ENCODE data around the gene MED9. TPM values are rescaled to one million over a fixed set of nuclear protein-coding genes. Genes with fewer than 3 reads are reported as not detected.

Gene MED9
- total and polyA plus RNA-seq, 2 of the 8 experiments (the other 6 are each of a cell fraction or from before 2014, with no cell fraction given) = 15.8 to 19.7 TPM

DNA sequence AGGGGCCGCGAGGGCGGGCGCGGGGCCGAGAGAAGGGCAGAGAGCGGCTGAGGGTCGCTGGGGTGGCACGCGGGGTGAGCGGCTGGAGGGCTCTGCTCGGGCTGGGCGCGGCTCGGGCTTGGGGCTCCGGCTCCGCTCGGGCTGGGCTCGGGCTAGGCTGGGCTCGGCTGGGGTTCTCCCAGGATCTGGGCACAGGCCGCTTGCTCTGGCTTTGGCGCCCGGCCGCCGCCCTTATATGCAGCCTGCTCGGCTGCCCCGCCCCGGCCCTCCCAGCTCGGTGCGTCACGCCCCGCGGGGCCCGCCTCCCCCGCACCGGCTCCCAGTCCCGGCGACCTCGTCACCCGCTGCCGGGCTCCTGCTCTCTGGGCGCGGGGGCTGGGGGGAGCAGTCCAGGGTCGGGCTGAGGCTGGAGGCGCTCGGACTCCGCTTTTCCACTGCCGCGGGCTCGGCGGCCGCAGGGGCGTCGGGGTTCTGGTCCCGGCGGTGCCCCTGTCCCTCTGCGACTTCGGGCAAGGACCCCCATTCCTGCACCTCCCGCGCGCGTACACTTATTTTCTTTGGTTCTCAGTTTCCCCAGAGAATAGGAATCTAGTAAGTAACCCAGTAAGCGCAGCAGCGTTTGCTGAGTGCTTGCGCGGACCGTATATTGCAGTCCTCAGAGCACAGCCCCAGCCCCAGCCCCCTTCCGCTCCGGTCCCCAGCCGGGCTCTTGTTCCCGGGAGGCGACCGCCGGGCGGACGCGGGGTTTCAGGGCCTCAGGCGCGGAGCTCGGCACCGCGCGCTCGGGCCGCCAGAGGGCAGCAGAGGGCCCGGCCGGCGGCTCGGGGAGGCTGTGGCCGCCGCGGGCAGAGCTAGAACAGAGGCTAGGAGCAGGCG is 19.6 kb downstream of the MED9 start, which contains the start of gene RASD1 (continued):
- TF ChIP-seq, protein P1, sequence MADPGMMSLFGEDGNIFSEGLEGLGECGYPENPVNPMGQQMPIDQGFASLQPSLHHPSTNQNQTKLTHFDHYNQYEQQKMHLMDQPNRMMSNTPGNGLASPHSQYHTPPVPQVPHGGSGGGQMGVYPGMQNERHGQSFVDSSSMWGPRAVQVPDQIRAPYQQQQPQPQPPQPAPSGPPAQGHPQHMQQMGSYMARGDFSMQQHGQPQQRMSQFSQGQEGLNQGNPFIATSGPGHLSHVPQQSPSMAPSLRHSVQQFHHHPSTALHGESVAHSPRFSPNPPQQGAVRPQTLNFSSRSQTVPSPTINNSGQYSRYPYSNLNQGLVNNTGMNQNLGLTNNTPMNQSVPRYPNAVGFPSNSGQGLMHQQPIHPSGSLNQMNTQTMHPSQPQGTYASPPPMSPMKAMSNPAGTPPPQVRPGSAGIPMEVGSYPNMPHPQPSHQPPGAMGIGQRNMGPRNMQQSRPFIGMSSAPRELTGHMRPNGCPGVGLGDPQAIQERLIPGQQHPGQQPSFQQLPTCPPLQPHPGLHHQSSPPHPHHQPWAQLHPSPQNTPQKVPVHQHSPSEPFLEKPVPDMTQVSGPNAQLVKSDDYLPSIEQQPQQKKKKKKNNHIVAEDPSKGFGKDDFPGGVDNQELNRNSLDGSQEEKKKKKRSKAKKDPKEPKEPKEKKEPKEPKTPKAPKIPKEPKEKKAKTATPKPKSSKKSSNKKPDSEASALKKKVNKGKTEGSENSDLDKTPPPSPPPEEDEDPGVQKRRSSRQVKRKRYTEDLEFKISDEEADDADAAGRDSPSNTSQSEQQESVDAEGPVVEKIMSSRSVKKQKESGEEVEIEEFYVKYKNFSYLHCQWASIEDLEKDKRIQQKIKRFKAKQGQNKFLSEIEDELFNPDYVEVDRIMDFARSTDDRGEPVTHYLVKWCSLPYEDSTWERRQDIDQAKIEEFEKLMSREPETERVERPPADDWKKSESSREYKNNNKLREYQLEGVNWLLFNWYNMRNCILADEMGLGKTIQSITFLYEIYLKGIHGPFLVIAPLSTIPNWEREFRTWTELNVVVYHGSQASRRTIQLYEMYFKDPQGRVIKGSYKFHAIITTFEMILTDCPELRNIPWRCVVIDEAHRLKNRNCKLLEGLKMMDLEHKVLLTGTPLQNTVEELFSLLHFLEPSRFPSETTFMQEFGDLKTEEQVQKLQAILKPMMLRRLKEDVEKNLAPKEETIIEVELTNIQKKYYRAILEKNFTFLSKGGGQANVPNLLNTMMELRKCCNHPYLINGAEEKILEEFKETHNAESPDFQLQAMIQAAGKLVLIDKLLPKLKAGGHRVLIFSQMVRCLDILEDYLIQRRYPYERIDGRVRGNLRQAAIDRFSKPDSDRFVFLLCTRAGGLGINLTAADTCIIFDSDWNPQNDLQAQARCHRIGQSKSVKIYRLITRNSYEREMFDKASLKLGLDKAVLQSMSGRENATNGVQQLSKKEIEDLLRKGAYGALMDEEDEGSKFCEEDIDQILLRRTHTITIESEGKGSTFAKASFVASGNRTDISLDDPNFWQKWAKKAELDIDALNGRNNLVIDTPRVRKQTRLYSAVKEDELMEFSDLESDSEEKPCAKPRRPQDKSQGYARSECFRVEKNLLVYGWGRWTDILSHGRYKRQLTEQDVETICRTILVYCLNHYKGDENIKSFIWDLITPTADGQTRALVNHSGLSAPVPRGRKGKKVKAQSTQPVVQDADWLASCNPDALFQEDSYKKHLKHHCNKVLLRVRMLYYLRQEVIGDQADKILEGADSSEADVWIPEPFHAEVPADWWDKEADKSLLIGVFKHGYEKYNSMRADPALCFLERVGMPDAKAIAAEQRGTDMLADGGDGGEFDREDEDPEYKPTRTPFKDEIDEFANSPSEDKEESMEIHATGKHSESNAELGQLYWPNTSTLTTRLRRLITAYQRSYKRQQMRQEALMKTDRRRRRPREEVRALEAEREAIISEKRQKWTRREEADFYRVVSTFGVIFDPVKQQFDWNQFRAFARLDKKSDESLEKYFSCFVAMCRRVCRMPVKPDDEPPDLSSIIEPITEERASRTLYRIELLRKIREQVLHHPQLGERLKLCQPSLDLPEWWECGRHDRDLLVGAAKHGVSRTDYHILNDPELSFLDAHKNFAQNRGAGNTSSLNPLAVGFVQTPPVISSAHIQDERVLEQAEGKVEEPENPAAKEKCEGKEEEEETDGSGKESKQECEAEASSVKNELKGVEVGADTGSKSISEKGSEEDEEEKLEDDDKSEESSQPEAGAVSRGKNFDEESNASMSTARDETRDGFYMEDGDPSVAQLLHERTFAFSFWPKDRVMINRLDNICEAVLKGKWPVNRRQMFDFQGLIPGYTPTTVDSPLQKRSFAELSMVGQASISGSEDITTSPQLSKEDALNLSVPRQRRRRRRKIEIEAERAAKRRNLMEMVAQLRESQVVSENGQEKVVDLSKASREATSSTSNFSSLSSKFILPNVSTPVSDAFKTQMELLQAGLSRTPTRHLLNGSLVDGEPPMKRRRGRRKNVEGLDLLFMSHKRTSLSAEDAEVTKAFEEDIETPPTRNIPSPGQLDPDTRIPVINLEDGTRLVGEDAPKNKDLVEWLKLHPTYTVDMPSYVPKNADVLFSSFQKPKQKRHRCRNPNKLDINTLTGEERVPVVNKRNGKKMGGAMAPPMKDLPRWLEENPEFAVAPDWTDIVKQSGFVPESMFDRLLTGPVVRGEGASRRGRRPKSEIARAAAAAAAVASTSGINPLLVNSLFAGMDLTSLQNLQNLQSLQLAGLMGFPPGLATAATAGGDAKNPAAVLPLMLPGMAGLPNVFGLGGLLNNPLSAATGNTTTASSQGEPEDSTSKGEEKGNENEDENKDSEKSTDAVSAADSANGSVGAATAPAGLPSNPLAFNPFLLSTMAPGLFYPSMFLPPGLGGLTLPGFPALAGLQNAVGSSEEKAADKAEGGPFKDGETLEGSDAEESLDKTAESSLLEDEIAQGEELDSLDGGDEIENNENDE (IDR thresholded peaks at IDR 0.05; ENCODE audit: insufficient replicate concordance, low read length) = no peak
- TF ChIP-seq SUZ12 (IDR thresholded peaks at IDR 0.05; ENCODE audit: low read length) (no peak; the same call in 1 of the 2 replicates), RFX5 (IDR thresholded peaks at IDR 0.05; ENCODE audit: borderline replicate concordance, low read depth, low read length) (no peak), POLR2AphosphoS5 (IDR thresholded peaks at IDR 0.05; ENCODE audit: low read depth, low read length) (peak; percentile 94), SIRT6 (IDR thresholded peaks at IDR 0.05; ENCODE audit: low read length) (no peak), SIX5 (IDR thresholded peaks at IDR 0.05; ENCODE audit: low read depth, low read length) (no peak), BRCA1 (IDR thresholded peaks at IDR 0.05; ENCODE audit: low read depth, low read length) (no peak), TEAD4 (IDR thresholded peaks at IDR 0.05; ENCODE audit: low read depth, low read length) (no peak), SAP30 (IDR thresholded peaks at IDR 0.05; ENCODE audit: insufficient read depth, insufficient replicate concordance, low read length) (no peak), PHF8 (conservative IDR thresholded peaks at IDR 0.05; ENCODE audit: low read depth, low read length) (peak; percentile 45)
